HG02678 (cell line): ENCODE results near the gene SLC6A3.
"Not testable (repeated sequence)": the region's sequence is repeated elsewhere in the genome, so short reads cannot be mapped to it uniquely, and the experiment has no call there.

Experiments used
- ATAC-seq: cut with Tn5 transposase; IDR thresholded peaks from one replicate; pipeline ENCODE4 v1.9.1; 2021; ENCODE audit warnings: mild to moderate bottlenecking, moderate library complexity; ENCODE audit not compliant: unreplicated experiment

Gene SLC6A3

GRCh38 chr5:1422522-1422921, 22.7 kb downstream of the SLC6A3 start:
- ATAC-seq = not testable (repeated sequence)

DNA sequence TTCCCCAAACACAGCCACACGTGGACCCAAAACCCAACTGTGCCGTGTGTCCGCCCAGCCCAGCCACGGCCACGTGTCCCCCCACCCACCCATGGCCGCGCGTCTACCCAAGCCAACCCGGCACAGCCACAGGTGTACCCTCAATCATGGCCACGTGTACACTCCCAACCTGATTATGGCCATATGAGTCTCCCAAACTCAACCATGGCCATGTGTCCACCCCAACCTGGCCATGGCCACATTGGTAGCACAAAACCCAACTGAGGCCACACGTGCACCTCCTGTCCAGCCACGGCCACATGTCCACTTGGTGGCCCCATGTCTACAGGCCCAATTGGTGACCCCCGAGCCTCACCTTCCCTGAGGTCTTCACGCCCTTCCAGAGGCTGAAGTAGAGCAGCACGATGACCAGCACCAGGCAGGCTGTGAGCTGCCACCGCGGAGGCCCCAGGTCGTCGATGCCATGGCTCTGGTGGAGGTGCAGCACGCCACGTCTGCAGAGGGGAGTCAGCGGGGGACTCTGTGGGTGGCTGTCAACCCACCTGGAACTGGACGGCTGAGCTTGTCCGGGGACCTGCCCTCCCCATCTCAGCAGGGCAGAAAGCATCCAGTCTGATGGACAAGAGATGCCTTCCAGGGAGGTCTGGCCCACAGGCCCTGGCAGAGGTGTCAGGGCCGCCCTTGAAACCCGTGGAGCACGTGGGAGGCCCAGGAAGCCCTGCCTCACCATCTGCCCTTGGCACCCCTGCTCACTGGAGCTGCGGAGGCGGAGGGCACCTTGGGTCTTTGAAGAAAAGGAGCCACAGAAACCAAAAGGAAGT, 23.5 kb downstream of the SLC6A3 start:
- ATAC-seq = no peak

GRCh38 chr5:1420211-1421195, 24.7 kb downstream of the SLC6A3 start:
- no peak for ATAC-seq

DNA sequence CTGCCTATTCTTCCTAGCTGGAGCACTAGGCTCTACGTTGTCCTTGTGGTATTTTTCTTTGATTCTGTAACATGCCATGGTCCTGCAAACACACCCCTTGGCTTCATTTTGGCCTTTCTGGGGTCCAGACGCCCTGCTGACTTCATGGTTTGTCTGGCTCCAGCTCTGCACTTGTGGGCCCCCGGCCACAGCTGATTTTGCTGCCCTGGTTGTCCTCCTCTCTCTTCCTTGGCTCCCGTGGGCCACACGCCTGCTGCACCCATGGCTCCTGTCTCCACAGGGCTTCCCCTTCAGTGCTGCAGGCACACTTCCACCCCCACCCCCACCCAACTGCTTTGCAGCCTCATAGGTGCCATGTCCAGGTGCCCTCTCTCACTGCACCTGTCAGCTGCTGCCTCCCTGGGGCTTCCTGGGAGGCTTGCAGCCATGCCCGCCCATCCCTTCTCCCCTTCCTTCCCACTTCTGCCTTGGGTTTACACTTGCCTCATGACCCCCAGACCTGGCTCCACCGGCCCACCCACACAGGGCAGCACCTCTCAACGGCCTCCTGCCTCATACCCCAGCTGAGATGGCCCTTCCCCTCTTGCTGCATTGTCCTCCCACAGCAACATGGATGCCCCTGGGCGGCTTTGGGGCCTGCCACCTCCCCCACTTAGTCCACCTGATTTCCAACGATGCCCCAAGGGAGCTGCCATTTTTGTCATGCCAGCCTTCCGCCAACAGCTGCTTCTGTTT, 25.6 kb downstream of the SLC6A3 start:
- ATAC-seq = no peak

DNA sequence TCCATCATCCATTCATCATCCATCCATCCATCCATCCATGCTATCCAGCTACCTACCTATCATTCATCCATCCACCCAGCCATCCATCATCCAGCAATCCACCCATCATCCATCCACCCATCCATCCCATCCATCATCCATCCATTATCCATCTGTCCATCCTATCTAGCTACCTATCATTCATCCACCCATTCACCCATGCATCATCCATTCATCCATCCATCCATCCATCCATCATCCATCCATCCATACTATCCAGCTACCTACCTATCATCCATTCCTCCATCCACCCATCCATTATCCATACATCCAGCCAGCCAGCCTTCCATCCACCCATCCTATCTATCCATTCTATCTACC, 26.3 kb downstream of the SLC6A3 start:
- no peak for ATAC-seq

- no peak for ATAC-seq
Observed at GRCh38 chr5:1418238-1418920, 26.9 kb downstream of the SLC6A3 start.

GRCh38 chr5:1417586-1418225, 27.5 kb downstream of the SLC6A3 start:
- no peak for ATAC-seq

GRCh38 chr5:1416856-1417469, 28.3 kb downstream of the SLC6A3 start:
- ATAC-seq = no peak

GRCh38 chr5:1415626-1416360, 29.4 kb downstream of the SLC6A3 start:
- no peak for ATAC-seq

GRCh38 chr5:1415059-1415425, 30.2 kb downstream of the SLC6A3 start:
- ATAC-seq = no peak

GRCh38 chr5:1414311-1415058, 30.8 kb downstream of the SLC6A3 start:
- ATAC-seq = no peak

- no peak for ATAC-seq
Observed at GRCh38 chr5:1413611-1414241, 31.5 kb downstream of the SLC6A3 start.

GRCh38 chr5:1413211-1413610, 32.0 kb downstream of the SLC6A3 start:
- ATAC-seq = no peak

DNA sequence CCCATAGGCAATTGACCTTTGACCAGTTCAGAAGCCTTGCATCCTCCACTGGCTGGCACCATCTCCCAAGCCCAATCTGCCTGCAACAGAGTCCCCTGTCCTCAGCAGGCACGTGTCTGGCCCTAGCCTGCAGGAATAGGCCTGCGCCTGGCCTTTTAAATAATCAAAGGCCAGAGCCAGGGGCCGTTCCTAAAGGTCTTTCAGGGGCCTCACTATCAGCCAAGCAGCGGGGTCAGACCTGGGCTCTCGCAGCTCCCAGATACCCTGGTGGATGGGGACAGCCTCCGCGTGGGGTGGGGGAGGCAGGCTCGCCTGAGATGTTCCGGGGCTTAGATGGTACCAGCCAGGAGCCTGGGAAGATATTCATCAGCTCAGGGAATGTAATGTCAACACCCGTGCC, 32.6 kb downstream of the SLC6A3 start:
- no peak for ATAC-seq

DNA sequence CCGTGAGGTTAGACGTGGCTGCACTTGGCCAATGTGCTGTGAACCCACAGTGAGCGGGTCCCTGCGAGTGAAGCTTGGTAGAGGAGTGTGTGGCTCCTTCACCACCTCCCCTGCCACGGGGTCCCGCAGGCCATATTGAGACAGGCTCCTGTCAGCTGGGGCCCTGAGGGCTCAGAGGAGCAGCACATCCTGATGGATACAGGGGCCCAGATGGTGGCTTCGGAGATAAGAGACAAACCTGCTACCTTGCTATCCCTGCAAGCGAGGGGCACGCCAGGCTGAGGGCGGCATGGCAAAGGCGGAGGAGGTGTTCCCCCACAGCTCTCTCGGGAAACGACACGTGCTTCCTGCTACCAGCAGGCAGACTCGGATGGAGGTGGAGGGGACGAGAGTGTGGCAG, 33.1 kb downstream of the SLC6A3 start:
- ATAC-seq = no peak

DNA sequence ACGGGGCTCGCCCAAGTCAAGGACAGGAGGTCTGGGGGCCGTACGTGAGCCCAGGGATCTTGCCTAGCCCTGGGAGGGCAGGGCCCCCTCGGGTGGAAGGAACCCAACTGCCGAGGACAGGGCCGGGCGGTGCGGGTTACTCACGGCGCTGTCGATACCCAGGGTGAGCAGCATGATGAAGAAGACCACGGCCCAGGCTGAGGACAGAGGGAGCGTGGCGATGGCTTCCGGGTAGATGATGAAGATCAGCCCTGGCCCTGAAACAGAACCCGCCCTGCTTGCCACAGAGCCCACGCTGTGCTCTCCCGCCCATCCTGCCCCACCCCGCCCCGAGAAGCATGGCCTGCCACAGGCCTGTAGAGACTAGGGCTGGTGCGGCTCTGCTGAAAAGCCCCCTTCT, 34.1 kb downstream of the SLC6A3 start:
- no peak for ATAC-seq

- ATAC-seq = no peak
Observed at GRCh38 chr5:1410156-1411014, 34.9 kb downstream of the SLC6A3 start.
